Heart left ventricle (tissue), 16 donors: ENCODE results near the gene MORC1. TPM values are rescaled to one million over a fixed set of nuclear protein-coding genes. Genes with fewer than 3 reads are reported as not detected.

Source experiments
- ATAC-seq, 4 donors: fragments of 200-7000 bp; cut with Tn5 transposase; one replicate each; pipeline ENCODE4 v1.9.1; 2020 to 2022; ENCODE audit warnings: moderate library complexity in 4 of 4, mild to moderate bottlenecking in 3 of 4, moderate number of reproducible peaks in 1 of 4
- DNase-seq, 5 donors: peaks; one replicate each; pipeline ENCODE4 v3.0.0-alpha.2; 2020
- H3K27ac ChIP-seq, 12 donors: fragments of 200-600 bp; sonication (generic) in 4 of 12; one replicate each; pipeline versions ENCODE4 v1.5.0 to v1.8.0; 2016 to 2022; ENCODE audit warnings: mild to moderate bottlenecking in 2 of 12
- H3K27me3 ChIP-seq, 9 donors: fragments of 200-600 bp; sonication (generic) in 2 of 9; one replicate each; pipeline versions ENCODE4 v1.5.1 to v1.8.0; 2016 to 2022; ENCODE audit warnings: mild to moderate bottlenecking in 3 of 9
- H3K36me3 ChIP-seq, 9 donors: fragments of 200-600 bp; sonication (generic) in 2 of 9; one replicate each; pipeline versions ENCODE4 v1.5.0 to v1.8.0; 2018 to 2022; ENCODE audit warnings: mild to moderate bottlenecking in 2 of 9
- H3K4me1 ChIP-seq, 12 donors: fragments of 200-600 bp; sonication (generic) in 4 of 12; one replicate each; pipeline versions ENCODE4 v1.5.0 to v1.8.0; 2016 to 2022; ENCODE audit warnings: mild to moderate bottlenecking in 3 of 12
- H3K4me3 ChIP-seq, 12 donors: fragments of 200-600 bp; sonication (generic) in 4 of 12; one replicate each; pipeline versions ENCODE4 v1.5.0 to v1.8.0; 2017 to 2022; ENCODE audit warnings: mild to moderate bottlenecking in 9 of 12, moderate library complexity in 4 of 12
- H3K9me3 ChIP-seq, 12 donors: fragments of 200-600 bp; sonication (generic) in 4 of 12; one replicate each; pipeline versions ENCODE4 v1.5.0 to v1.8.0; 2016 to 2022; ENCODE audit warnings: mild to moderate bottlenecking in 1 of 12
- POLR2A ChIP-seq, 2 donors: fragments of 450-650 bp; IDR thresholded peaks; one replicate each; pipeline ENCODE4 v1.6.1; 2017; ENCODE audit warnings: antibody characterized with exemption in 2 of 2, mild to moderate bottlenecking in 2 of 2, moderate library complexity in 2 of 2
- WGBS, 4 donors: extraction: QIAGEN DNeasy Blood & Tissue Kit in 2 of 4; methylation state at CpG; one replicate each; pipeline versions ENCODE4 v1.1.5 to v1.1.7; 2013 to 2018; 5-methylcytosine and 5-hydroxymethylcytosine counted together
- intact Hi-C, 10 donors: fragments of 100-400 bp; cut with DNase I; formaldehyde crosslinking; loops; one replicate each; pipeline versions ENCODE4 v1.11.1 to v1.14.2; 2022
- polyA plus RNA-seq, 2 donors: library from polyadenylated mRNA; stranded (reverse); fragments of 200-250 nt; gene quantifications; one replicate each; pipeline ENCODE4 v1.2.3, GENCODE V29; 2013
- total RNA-seq, 9 donors: library from RNA; depleted of rRNA in 2 of 9; stranded (reverse); fragments of >200 nt in 2 of 9; fragmentation: NEBNext Ultra II Directional in 3 of 9; extraction: Animal tissue kit (Norgen Biotek cat#: 25700) in 3 of 9; gene quantifications; one replicate each; pipeline versions ENCODE4 v1.1.0 to v1.2.4, GENCODE V29; 2016 to 2023
- TF ChIP-seq, protein P1 (sequence below), 12 donors: fragments of 200-600 bp; sonication (generic) in 4 of 12; IDR thresholded peaks; one replicate each; pipeline versions ENCODE4 v1.5.0 to v1.8.0; 2018 to 2022; ENCODE audit warnings: antibody characterized with exemption in 12 of 12, mild to moderate bottlenecking in 5 of 12
- donor health status: ischemic (EF 13 %, LVEDD 7.1; RV severe dilation, severe dysfunction).
- donor health status: healthy with polysubstance abuse.
- donor health status: DM: no; HTN: yes; CAD: no.
- donor health status: DM: no; HTN: no; CAD: no.
- donor health status: ischemic (EF 25% LVEDD 6.9; RV normal size, moderate dysfunction).
- donor health status: ischemic (EF 25% LVEDD 5.7; RV mildly dilated, moderate dysfunction).
- donor health status: healthy.
- donor health status: DM: yes; HTN: yes; CAD: no.
- donor health status: ischemic (EF 35%, LVEDD 5.7; RV mildly dilated, moderate dysfunction).
- donor health status: nonischemic (EF 11% LVEDD 7.7; RV severe dilation, severe dysfunction).
- donor health status: DM: yes; HTN: yes; CAD: no.
- donor health status: PGD.
- donor health status: ischemic (EF 29% LVEDD 5.4; RV normal size, mild dysfunction).
- donor health status: nonischemic (EF 23%, LVEDD 6.1; RV moderate dilation, normal function).

Gene MORC1
- total and polyA plus RNA-seq, 11 donors = not detected

GRCh38 chr3:109005443-109005842, 112.5 kb downstream of the MORC1 start:
- WGBS, 4 donors = 46 to 69% (median 57%) methylated on average over 3 of the region's 3 CpGs
- intact Hi-C loops = no loop called here
- Histone ChIP-seq H3K9me3 (no peaks in the 10 kb centered on the region), H3K4me1 (no peaks in the 10 kb centered on the region), H3K27ac (no peak overlapping the region), H3K36me3 (no peaks in the 10 kb centered on the region), H3K27me3 (no peaks in the 10 kb centered on the region), H3K4me3 (no peak overlapping the region)
- TF ChIP-seq, protein P1, sequence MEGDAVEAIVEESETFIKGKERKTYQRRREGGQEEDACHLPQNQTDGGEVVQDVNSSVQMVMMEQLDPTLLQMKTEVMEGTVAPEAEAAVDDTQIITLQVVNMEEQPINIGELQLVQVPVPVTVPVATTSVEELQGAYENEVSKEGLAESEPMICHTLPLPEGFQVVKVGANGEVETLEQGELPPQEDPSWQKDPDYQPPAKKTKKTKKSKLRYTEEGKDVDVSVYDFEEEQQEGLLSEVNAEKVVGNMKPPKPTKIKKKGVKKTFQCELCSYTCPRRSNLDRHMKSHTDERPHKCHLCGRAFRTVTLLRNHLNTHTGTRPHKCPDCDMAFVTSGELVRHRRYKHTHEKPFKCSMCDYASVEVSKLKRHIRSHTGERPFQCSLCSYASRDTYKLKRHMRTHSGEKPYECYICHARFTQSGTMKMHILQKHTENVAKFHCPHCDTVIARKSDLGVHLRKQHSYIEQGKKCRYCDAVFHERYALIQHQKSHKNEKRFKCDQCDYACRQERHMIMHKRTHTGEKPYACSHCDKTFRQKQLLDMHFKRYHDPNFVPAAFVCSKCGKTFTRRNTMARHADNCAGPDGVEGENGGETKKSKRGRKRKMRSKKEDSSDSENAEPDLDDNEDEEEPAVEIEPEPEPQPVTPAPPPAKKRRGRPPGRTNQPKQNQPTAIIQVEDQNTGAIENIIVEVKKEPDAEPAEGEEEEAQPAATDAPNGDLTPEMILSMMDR (IDR thresholded peaks at IDR 0.05) = no peak
- TF ChIP-seq POLR2A (IDR thresholded peaks at IDR 0.05) = no peak
- ATAC-seq (no peak), DNase-seq (no peak)

DNA sequence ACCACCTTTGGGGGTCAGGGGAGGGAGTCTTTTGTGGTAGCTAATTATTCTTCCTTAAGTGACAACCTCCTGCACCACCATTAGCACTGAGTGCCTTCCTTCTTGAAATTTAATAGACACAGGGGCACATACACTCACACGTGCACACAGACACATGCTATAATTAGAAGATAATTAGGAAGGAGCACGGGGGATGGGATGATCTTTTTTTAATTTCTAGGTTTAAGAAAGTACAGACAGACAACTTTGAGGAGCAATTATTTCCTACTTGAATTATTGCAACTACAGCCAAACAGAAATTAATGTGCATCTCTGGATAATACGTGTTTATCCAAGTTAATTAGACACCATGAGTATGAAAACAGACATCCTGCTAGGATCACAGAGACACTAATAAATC, 119.5 kb downstream of the MORC1 start:
- ATAC-seq (no peak), DNase-seq (no peak)
- Histone ChIP-seq H3K9me3 (no peaks in the 10 kb centered on the region), H3K4me1 (no peaks in the 10 kb centered on the region), H3K27me3 (no peaks in the 10 kb centered on the region), H3K36me3 (no peaks in the 10 kb centered on the region), H3K4me3 (no peak overlapping the region), H3K27ac (no peak overlapping the region)
- 47 to 60% (median 51%) methylated on average over 3 of the region's 3 CpGs for WGBS, 4 donors
- TF ChIP-seq, protein P1 (IDR thresholded peaks at IDR 0.05) = no peak
- no peak for TF ChIP-seq POLR2A (IDR thresholded peaks at IDR 0.05)
- intact Hi-C loops = no loop called here

- Histone ChIP-seq H3K4me3 (no peak overlapping the region), H3K27ac (no peak overlapping the region), H3K27me3 (no peaks in the 10 kb centered on the region), H3K4me1 (no peaks in the 10 kb centered on the region), H3K9me3 (no peaks in the 10 kb centered on the region), H3K36me3 (no peaks in the 10 kb centered on the region)
- intact Hi-C loops = no loop called here
- DNase-seq (no peak), ATAC-seq (no peak)
- WGBS, 4 donors = 0 to 1% (median 1%) methylated on average over 1 of the region's 1 CpG
- TF ChIP-seq, protein P1 (IDR thresholded peaks at IDR 0.05) = no peak
- TF ChIP-seq POLR2A (IDR thresholded peaks at IDR 0.05) = no peak
Measured at GRCh38 chr3:108985844-108986243, 132.1 kb downstream of the MORC1 start.

DNA sequence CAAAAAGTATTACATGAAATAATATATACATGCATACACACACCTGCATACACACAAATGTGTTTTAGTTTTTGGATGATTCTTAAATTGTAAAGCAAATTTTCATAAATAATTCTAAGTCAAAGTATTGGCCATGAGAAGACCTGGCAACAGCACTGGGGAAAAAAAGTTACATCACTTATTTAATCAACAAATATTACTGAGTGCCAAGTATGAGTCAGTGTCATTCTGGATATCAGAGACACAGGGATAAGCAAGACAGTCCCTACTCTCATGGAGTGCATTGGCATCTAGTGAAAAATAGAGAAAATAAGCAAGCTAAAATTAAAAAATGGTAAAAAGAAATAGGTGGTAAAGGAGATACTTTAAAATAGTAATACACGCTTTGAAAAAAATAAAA, 134.9 kb downstream of the MORC1 start:
- WGBS, 4 donors = 93 to 97% (median 96%) methylated on average over 1 of the region's 1 CpG
- ATAC-seq = no peak
- no peaks in the 10 kb centered on the region for H3K4me1 ChIP-seq
- no peaks in the 10 kb centered on the region for H3K36me3 ChIP-seq
- H3K9me3 ChIP-seq = no peaks in the 10 kb centered on the region
- H3K27ac ChIP-seq = no peak overlapping the region
- TF ChIP-seq POLR2A (IDR thresholded peaks at IDR 0.05) = no peak
- TF ChIP-seq, protein P1 (IDR thresholded peaks at IDR 0.05) = no peak
- H3K27me3 ChIP-seq = no peaks in the 10 kb centered on the region
- H3K4me3 ChIP-seq = no peak overlapping the region
- no peak for DNase-seq
- intact Hi-C loops = no loop called here
